DOHH2 (cell line): Measurements from ENCODE around the gene GHR.

ENCODE experiments used
- H3F3A ChIP-seq: fragments of 200-600 bp; sonication (generic), shearing (Covaris generic); 2 replicates; pipeline ENCODE4 v1.6.0; 2016; ENCODE audit warnings: antibody characterized with exemption, mild to moderate bottlenecking; ENCODE audit not compliant: control insufficient read depth, insufficient read depth
- H3K27ac ChIP-seq: fragments of 200-600 bp; sonication (generic); 2 replicates; pipeline ENCODE4 v1.5.1; 2014; ENCODE audit warnings: low read depth, mild to moderate bottlenecking, low read length, moderate library complexity
- H3K27me3 ChIP-seq: fragments of 200-600 bp; sonication (generic); 2 replicates; pipeline ENCODE4 v1.6.1; 2014; ENCODE audit warnings: mild to moderate bottlenecking, low read length, mixed read lengths; ENCODE audit not compliant: control insufficient read depth
- H3K36me3 ChIP-seq: fragments of 200-600 bp; sonication (generic); 2 replicates; pipeline ENCODE4 v1.6.1; 2014; ENCODE audit warnings: mild to moderate bottlenecking, low read length, moderate library complexity, mixed read lengths; ENCODE audit not compliant: control insufficient read depth
- H3K4me1 ChIP-seq: fragments of 200-600 bp; sonication (generic); 2 replicates; pipeline ENCODE4 v1.6.1; 2014; ENCODE audit warnings: mild to moderate bottlenecking, low read length, mixed read lengths; ENCODE audit not compliant: control insufficient read depth
- H3K4me2 ChIP-seq: fragments of 200-600 bp; sonication (generic); 2 replicates; pipeline ENCODE4 v1.6.0; 2014; ENCODE audit warnings: mild to moderate bottlenecking, low read length, moderate library complexity
- H3K4me3 ChIP-seq: fragments of 200-600 bp; sonication (generic); 2 replicates; pipeline ENCODE4 v1.5.1; 2014; ENCODE audit warnings: mild to moderate bottlenecking, low read length, mixed read lengths
- H3K79me2 ChIP-seq: fragments of 200-600 bp; sonication (generic); 2 replicates; pipeline ENCODE4 v1.6.1; 2014; ENCODE audit warnings: mild to moderate bottlenecking, low read length, mixed read lengths; ENCODE audit not compliant: control insufficient read depth
- H3K9me2 ChIP-seq: fragments of 200-600 bp; sonication (generic); replicated peaks from 2 replicates; pipeline ENCODE4 v1.6.1; 2014; ENCODE audit warnings: mild to moderate bottlenecking, low read length, mixed read lengths; ENCODE audit not compliant: control insufficient read depth
- H3K9me3 ChIP-seq: fragments of 200-600 bp; sonication (generic); 2 replicates; pipeline ENCODE4 v1.6.1; 2014; ENCODE audit warnings: antibody characterized with exemption, low read length, mixed read lengths; ENCODE audit not compliant: control insufficient read depth, insufficient read depth
- H4K20me1 ChIP-seq: fragments of 200-600 bp; sonication (generic); 2 replicates; pipeline ENCODE4 v1.6.0; 2014; ENCODE audit warnings: low read depth, mild to moderate bottlenecking, antibody characterized with exemption, low read length, moderate library complexity; ENCODE audit not compliant: control insufficient read depth, insufficient read depth
- CTCF ChIP-seq: fragments of 200-600 bp; sonication (generic); IDR thresholded peaks from one replicate; pipeline ENCODE4 v1.5.1; 2014; ENCODE audit warnings: antibody characterized with exemption, mild to moderate bottlenecking, low read depth, low read length; ENCODE audit not compliant: poor library complexity, severe bottlenecking
- EZH2phosphoT487 ChIP-seq: fragments of 200-600 bp; sonication (generic); IDR thresholded peaks from 2 replicates; pipeline ENCODE4 v1.6.1; 2017; ENCODE audit warnings: borderline replicate concordance, mild to moderate bottlenecking, antibody characterized with exemption, low read length, moderate library complexity, mixed read lengths

The GHR gene

GRCh38 chr5:42701351-42702059 lies 278.3 kb downstream of the GHR start:
- no peaks in the 10 kb centered on the region for H3F3A ChIP-seq
- H4K20me1 ChIP-seq = no peaks in the 10 kb centered on the region
- no peak overlapping the region for H3K27ac ChIP-seq
- TF ChIP-seq EZH2phosphoT487 (no peak), CTCF (no peak)
- no peaks in the 10 kb centered on the region for H3K4me1 ChIP-seq
- H3K4me2 ChIP-seq = no peak overlapping the region
- no peaks in the 10 kb centered on the region for H3K27me3 ChIP-seq
- no peaks in the 10 kb centered on the region for H3K79me2 ChIP-seq
- peaks cover 4% of the 10 kb centered on the region; the same call in 1 of the 2 replicates for H3K9me3 ChIP-seq
- H3K4me3 ChIP-seq = no peak overlapping the region
- no peaks in the 10 kb centered on the region for H3K36me3 ChIP-seq
- no peaks in the 10 kb centered on the region for H3K9me2 ChIP-seq

- H3K4me3 ChIP-seq = no peak overlapping the region
- H3F3A ChIP-seq = no peaks in the 10 kb centered on the region
- H3K4me1 ChIP-seq = no peaks in the 10 kb centered on the region
- TF ChIP-seq CTCF (no peak), EZH2phosphoT487 (no peak)
- H3K79me2 ChIP-seq = no peaks in the 10 kb centered on the region
- no peaks in the 10 kb centered on the region for H3K27me3 ChIP-seq
- H3K4me2 ChIP-seq = no peak overlapping the region
- H3K27ac ChIP-seq = no peak overlapping the region
- H3K9me3 ChIP-seq = peaks cover 4% of the 10 kb centered on the region; the same call in 1 of the 2 replicates
- no peaks in the 10 kb centered on the region for H4K20me1 ChIP-seq
- no peaks in the 10 kb centered on the region for H3K36me3 ChIP-seq
- H3K9me2 ChIP-seq = no peaks in the 10 kb centered on the region
Observed at GRCh38 chr5:42703238-42703637, 280.0 kb downstream of the GHR start.

GRCh38 chr5:42715785-42716184 lies 292.5 kb downstream of the GHR start:
- Histone ChIP-seq H3K27me3 (peaks cover 9% of the 10 kb centered on the region; the same call in 1 of the 2 replicates), H3K4me3 (no peak overlapping the region), H3K79me2 (no peaks in the 10 kb centered on the region), H3K9me2 (no peaks in the 10 kb centered on the region), H3K4me2 (no peak overlapping the region), H3K27ac (no peak overlapping the region), H3K4me1 (no peaks in the 10 kb centered on the region), H3F3A (no peaks in the 10 kb centered on the region), H3K36me3 (no peaks in the 10 kb centered on the region), H3K9me3 (no peaks in the 10 kb centered on the region), H4K20me1 (no peaks in the 10 kb centered on the region)
- TF ChIP-seq EZH2phosphoT487 = no peak
- no peak for TF ChIP-seq CTCF
